ENCODE measurements around the gene DCUN1D5.

DCUN1D5 gene

DNA sequence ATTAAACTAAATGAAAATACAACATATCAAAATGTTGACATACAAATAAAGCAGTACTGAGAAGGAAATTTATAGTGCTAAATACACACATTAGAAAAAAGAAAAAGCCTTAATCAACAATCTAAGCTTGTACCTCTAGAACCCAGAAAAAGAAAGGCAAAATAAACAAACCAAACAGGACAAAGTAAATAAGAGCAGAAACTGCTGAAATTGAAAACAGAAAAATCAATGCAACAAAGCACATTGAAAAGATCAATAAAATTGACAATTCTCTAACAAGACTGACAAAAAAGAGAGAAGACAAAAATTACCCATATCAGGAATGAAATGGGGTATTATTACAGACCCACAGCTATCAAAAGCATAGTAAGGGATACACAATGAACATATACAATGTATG, 21.0 kb downstream of the DCUN1D5 start:
- Histone ChIP-seq H3K27me3 (ENCODE audit: insufficient read depth, poor library complexity, severe bottlenecking) (no peaks in the 10 kb centered on the region), H3K4me3 (replicated peaks; ENCODE audit: insufficient read depth, low read length) (no peak overlapping the region), H3K27ac (replicated peaks) (no peak overlapping the region)
- no peak for TF ChIP-seq GABPA (IDR thresholded peaks at IDR 0.05; ENCODE audit: low read depth)
- TF ChIP-seq, protein P1, sequence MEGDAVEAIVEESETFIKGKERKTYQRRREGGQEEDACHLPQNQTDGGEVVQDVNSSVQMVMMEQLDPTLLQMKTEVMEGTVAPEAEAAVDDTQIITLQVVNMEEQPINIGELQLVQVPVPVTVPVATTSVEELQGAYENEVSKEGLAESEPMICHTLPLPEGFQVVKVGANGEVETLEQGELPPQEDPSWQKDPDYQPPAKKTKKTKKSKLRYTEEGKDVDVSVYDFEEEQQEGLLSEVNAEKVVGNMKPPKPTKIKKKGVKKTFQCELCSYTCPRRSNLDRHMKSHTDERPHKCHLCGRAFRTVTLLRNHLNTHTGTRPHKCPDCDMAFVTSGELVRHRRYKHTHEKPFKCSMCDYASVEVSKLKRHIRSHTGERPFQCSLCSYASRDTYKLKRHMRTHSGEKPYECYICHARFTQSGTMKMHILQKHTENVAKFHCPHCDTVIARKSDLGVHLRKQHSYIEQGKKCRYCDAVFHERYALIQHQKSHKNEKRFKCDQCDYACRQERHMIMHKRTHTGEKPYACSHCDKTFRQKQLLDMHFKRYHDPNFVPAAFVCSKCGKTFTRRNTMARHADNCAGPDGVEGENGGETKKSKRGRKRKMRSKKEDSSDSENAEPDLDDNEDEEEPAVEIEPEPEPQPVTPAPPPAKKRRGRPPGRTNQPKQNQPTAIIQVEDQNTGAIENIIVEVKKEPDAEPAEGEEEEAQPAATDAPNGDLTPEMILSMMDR (IDR thresholded peaks at IDR 0.05; ENCODE audit: insufficient read depth, low read length) = no peak
- no peak for TF ChIP-seq SPI1 (IDR thresholded peaks at IDR 0.05; ENCODE audit: borderline replicate concordance, low read depth)
- TF ChIP-seq, protein P2, sequence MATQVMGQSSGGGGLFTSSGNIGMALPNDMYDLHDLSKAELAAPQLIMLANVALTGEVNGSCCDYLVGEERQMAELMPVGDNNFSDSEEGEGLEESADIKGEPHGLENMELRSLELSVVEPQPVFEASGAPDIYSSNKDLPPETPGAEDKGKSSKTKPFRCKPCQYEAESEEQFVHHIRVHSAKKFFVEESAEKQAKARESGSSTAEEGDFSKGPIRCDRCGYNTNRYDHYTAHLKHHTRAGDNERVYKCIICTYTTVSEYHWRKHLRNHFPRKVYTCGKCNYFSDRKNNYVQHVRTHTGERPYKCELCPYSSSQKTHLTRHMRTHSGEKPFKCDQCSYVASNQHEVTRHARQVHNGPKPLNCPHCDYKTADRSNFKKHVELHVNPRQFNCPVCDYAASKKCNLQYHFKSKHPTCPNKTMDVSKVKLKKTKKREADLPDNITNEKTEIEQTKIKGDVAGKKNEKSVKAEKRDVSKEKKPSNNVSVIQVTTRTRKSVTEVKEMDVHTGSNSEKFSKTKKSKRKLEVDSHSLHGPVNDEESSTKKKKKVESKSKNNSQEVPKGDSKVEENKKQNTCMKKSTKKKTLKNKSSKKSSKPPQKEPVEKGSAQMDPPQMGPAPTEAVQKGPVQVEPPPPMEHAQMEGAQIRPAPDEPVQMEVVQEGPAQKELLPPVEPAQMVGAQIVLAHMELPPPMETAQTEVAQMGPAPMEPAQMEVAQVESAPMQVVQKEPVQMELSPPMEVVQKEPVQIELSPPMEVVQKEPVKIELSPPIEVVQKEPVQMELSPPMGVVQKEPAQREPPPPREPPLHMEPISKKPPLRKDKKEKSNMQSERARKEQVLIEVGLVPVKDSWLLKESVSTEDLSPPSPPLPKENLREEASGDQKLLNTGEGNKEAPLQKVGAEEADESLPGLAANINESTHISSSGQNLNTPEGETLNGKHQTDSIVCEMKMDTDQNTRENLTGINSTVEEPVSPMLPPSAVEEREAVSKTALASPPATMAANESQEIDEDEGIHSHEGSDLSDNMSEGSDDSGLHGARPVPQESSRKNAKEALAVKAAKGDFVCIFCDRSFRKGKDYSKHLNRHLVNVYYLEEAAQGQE (IDR thresholded peaks at IDR 0.05; ENCODE audit: insufficient replicate concordance, low read depth) = no peak
- no peak for TF ChIP-seq POLR2AphosphoS5 (IDR thresholded peaks at IDR 0.05; ENCODE audit: low read depth)
- no peak for DNase-seq (ENCODE audit: low read depth in 1 of 2, low spot score in 1 of 2)

DNA sequence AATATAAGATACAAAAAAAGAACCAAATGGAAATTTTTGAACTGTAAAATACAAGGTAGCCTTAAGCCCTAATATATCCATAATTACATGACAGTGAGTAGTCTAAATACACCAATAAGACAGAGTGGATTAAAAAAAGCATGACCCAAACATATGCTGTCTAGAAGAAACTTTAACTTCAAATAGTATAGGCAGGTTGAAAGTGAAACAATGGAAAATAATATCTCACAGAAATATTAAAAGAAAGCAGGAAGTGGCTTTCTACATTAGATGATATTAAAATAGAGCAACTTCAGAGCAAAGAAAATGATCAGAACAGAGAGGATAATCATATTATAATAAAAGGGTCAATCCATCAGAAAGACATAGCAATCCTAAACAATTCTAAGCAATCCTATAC, 21.8 kb downstream of the DCUN1D5 start:
- H3K4me3 ChIP-seq (replicated peaks; ENCODE audit: insufficient read depth, low read length) = no peak overlapping the region
- TF ChIP-seq POLR2AphosphoS5 (IDR thresholded peaks at IDR 0.05; ENCODE audit: low read depth) = no peak
- no peak for TF ChIP-seq SPI1 (IDR thresholded peaks at IDR 0.05; ENCODE audit: borderline replicate concordance, low read depth)
- TF ChIP-seq, protein P2 (IDR thresholded peaks at IDR 0.05; ENCODE audit: insufficient replicate concordance, low read depth) = no peak
- TF ChIP-seq GABPA (IDR thresholded peaks at IDR 0.05; ENCODE audit: low read depth) = no peak
- TF ChIP-seq, protein P1 (IDR thresholded peaks at IDR 0.05; ENCODE audit: insufficient read depth, low read length) = no peak
- no peaks in the 10 kb centered on the region for H3K27me3 ChIP-seq (ENCODE audit: insufficient read depth, poor library complexity, severe bottlenecking)
- no peak overlapping the region for H3K27ac ChIP-seq (replicated peaks)
- DNase-seq (ENCODE audit: low read depth in 1 of 2, low spot score in 1 of 2) = no peak

DNA sequence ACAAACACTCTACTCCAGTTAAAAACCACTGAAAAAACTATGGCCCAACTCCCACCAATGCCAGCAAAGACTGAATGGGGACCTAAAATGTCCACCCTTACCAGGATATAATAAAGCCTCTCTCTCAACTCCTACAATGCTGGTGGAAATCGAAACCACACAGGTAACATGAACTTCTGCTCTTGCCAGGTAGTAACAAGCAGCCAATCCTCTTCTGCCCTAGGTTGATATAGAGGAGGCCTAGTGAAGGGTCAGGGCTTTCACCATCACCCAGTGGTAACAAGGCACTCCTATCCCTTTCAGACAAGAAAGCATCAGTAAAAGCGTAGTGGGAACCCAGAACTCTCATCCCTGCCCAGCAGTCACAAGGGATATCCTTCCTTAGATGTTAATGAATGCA, 22.6 kb downstream of the DCUN1D5 start:
- Histone ChIP-seq H3K27ac (replicated peaks) (no peak overlapping the region), H3K27me3 (ENCODE audit: insufficient read depth, poor library complexity, severe bottlenecking) (no peaks in the 10 kb centered on the region), H3K4me3 (replicated peaks; ENCODE audit: insufficient read depth, low read length) (no peak overlapping the region)
- TF ChIP-seq SPI1 (IDR thresholded peaks at IDR 0.05; ENCODE audit: borderline replicate concordance, low read depth) (no peak), POLR2AphosphoS5 (IDR thresholded peaks at IDR 0.05; ENCODE audit: low read depth) (no peak), GABPA (IDR thresholded peaks at IDR 0.05; ENCODE audit: low read depth) (no peak)
- TF ChIP-seq, protein P1 (IDR thresholded peaks at IDR 0.05; ENCODE audit: insufficient read depth, low read length) = no peak
- TF ChIP-seq, protein P2 (IDR thresholded peaks at IDR 0.05; ENCODE audit: insufficient replicate concordance, low read depth) = no peak
- no peak for DNase-seq (ENCODE audit: low read depth in 1 of 2, low spot score in 1 of 2)
